ENCODE results near the gene SH3RF1.

GRCh38 chr4:169234137-169234855 is 36.5 kb downstream of the SH3RF1 start:
- no peak for TF ChIP-seq CTCF (IDR thresholded peaks at IDR 0.05; ENCODE audit: low read depth, low read length)
- TF ChIP-seq EZH2phosphoT487 (IDR thresholded peaks at IDR 0.05; ENCODE audit: low read depth): no peak
